Panc1 (cell line): ENCODE data around the gene FRMD8. TPM values are rescaled to one million over a fixed set of nuclear protein-coding genes. Genes with fewer than 3 reads are reported as not detected.

Experiments used
- ATAC-seq: fragments of 200-7000 bp; cut with Tn5 transposase; 2 replicates; pipeline ENCODE4 v1.9.1; 2020; ENCODE audit warnings: mild to moderate bottlenecking, moderate library complexity
- BruUV-seq: library from RNA; stranded (reverse); fragments of 400-500 nt; replicated peaks from 2 replicates; lab custom pipeline; 2021; lab: Mats Ljungman, UMichigan
- CTCF ChIA-PET: fragments of 300-600 bp; sonication (Branson Sonifier 250); formaldehyde crosslinking; loops from one replicate; lab custom pipeline; 2022; ENCODE audit warnings: antibody characterized with exemption; lab: Charles Lee
- POLR2A ChIA-PET: fragments of 300-600 bp; sonication (Branson Sonifier 250); formaldehyde crosslinking; loops from one replicate; lab custom pipeline; 2022; ENCODE audit warnings: antibody characterized with exemption; lab: Charles Lee
- DNase-seq: peaks from one replicate; pipeline ENCODE4 v3.0.0-alpha.2; 2010; ENCODE audit warnings: low read depth, low spot score
- H3K27ac ChIP-seq: 2 replicates; pipeline ENCODE4 v1.5.1; 2011; ENCODE audit warnings: mild to moderate bottlenecking, low read length, inconsistent platforms
- H3K27me3 ChIP-seq: fragments of 200-500 bp; sonication (Bioruptor generic); 2 replicates; pipeline ENCODE4 v1.6.0; 2014; ENCODE audit warnings: low read length, inconsistent platforms; ENCODE audit not compliant: control insufficient read depth, insufficient read depth
- H3K36me3 ChIP-seq: fragments of 200-500 bp; sonication (Bioruptor generic); 2 replicates; pipeline ENCODE4 v1.5.1; 2014; ENCODE audit warnings: inconsistent platforms, mild to moderate bottlenecking, low read length, moderate library complexity; ENCODE audit not compliant: control insufficient read depth, insufficient read depth
- H3K4me1 ChIP-seq: 2 replicates; pipeline ENCODE4 v1.5.1; 2011; ENCODE audit warnings: inconsistent platforms, mild to moderate bottlenecking, low read length, moderate library complexity; ENCODE audit not compliant: control insufficient read depth, insufficient read depth
- H3K4me3 ChIP-seq, 2 experiments: 2 replicates each; pipeline ENCODE4 v1.5.1; 2011 to 2012; ENCODE audit warnings: low read depth in 2 of 2, low read length in 2 of 2, mild to moderate bottlenecking in 2 of 2, inconsistent platforms in 1 of 2, moderate library complexity in 1 of 2
- H3K9me3 ChIP-seq: fragments of 200-500 bp; sonication (Bioruptor generic); 2 replicates; pipeline ENCODE4 v1.5.1; 2014; ENCODE audit warnings: low read depth, mild to moderate bottlenecking, inconsistent platforms, low read length, moderate library complexity; ENCODE audit not compliant: control insufficient read depth, insufficient read depth
- POLR2AphosphoS5 ChIP-seq: IDR thresholded peaks from 2 replicates; pipeline ENCODE4 v1.6.1; 2012; ENCODE audit warnings: mild to moderate bottlenecking, low read depth, low read length, moderate library complexity
- SIN3A ChIP-seq: IDR thresholded peaks from 2 replicates; pipeline ENCODE4 v1.6.1; 2012; ENCODE audit warnings: low read depth, mild to moderate bottlenecking, low read length, moderate library complexity, borderline replicate concordance; ENCODE audit not compliant: insufficient read depth
- TCF7L2 ChIP-seq: IDR thresholded peaks from 2 replicates; pipeline ENCODE4 v1.6.1; 2011; ENCODE audit warnings: mild to moderate bottlenecking, low read depth, low read length, inconsistent platforms
- in situ Hi-C: cut with HindIII; loops from 2 replicates; pipeline ENCODE4 v1.10.0; 2016; ENCODE audit warnings: low sequenced_read_pairs, low pct_unique_long_range_greater_than_20kb
- intact Hi-C: fragments of 100-400 bp; cut with micrococcal nuclease; formaldehyde crosslinking; loops from one replicate; pipeline ENCODE4 v1.10.0; 2022; ENCODE audit not compliant: unreplicated experiment
- total RNA-seq: library from RNA; stranded (reverse); gene quantifications from one replicate; pipeline ENCODE4 v1.2.1, GENCODE V29; 2021; ENCODE audit not compliant: unreplicated experiment
- TF ChIP-seq, protein P1 (sequence below): fragments of 450-650 bp; IDR thresholded peaks from 2 replicates; pipeline ENCODE4 v1.5.1; 2017; ENCODE audit warnings: mild to moderate bottlenecking
- TF ChIP-seq, protein P2 (sequence below), 2 experiments: IDR thresholded peaks; 2 replicates each; pipeline ENCODE4 v1.6.1; 2011 to 2012; ENCODE audit warnings: low read depth in 2 of 2, control low read depth in 1 of 2, low read length in 1 of 2, mild to moderate bottlenecking in 1 of 2, moderate library complexity in 1 of 2; ENCODE audit not compliant: insufficient read depth in 1 of 2

Gene FRMD8
- total RNA-seq, 1 experiment from 2014 or later: 85.8 TPM

DNA sequence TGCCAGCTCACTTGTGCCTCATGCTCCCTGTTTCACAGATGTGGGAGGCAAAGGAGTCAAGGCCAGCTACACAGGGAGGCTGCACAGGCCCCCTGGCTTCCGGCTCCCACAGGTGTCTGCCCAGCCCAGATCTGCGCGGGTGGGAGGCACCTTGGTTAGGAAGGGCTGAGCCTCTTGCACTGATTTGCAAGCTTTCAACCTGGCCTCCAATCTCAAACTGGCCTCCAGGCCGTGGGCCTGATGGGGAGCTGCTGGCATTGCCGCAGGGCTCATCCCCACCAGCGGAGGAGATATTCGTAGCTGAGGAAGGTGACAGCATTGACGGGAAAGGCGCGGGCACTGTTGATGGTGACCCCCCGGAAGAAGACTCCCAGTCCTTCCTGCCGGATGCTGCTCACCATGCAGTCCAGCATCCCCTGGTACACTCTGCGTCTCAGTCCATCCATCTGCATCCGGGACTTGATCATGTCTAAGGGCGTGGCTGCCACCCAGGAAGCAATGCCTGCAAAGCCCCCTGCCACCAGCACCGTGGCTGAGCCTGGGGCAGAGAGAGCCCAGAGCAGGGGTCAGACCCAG, 10.2 kb upstream of the FRMD8 start:
- CTCF ChIA-PET: no interaction called here
- TF ChIP-seq SIN3A (no peak), TCF7L2 (no peak), POLR2AphosphoS5 (no peak)
- TF ChIP-seq, protein P1, sequence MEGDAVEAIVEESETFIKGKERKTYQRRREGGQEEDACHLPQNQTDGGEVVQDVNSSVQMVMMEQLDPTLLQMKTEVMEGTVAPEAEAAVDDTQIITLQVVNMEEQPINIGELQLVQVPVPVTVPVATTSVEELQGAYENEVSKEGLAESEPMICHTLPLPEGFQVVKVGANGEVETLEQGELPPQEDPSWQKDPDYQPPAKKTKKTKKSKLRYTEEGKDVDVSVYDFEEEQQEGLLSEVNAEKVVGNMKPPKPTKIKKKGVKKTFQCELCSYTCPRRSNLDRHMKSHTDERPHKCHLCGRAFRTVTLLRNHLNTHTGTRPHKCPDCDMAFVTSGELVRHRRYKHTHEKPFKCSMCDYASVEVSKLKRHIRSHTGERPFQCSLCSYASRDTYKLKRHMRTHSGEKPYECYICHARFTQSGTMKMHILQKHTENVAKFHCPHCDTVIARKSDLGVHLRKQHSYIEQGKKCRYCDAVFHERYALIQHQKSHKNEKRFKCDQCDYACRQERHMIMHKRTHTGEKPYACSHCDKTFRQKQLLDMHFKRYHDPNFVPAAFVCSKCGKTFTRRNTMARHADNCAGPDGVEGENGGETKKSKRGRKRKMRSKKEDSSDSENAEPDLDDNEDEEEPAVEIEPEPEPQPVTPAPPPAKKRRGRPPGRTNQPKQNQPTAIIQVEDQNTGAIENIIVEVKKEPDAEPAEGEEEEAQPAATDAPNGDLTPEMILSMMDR: no peak
- TF ChIP-seq, protein P2, sequence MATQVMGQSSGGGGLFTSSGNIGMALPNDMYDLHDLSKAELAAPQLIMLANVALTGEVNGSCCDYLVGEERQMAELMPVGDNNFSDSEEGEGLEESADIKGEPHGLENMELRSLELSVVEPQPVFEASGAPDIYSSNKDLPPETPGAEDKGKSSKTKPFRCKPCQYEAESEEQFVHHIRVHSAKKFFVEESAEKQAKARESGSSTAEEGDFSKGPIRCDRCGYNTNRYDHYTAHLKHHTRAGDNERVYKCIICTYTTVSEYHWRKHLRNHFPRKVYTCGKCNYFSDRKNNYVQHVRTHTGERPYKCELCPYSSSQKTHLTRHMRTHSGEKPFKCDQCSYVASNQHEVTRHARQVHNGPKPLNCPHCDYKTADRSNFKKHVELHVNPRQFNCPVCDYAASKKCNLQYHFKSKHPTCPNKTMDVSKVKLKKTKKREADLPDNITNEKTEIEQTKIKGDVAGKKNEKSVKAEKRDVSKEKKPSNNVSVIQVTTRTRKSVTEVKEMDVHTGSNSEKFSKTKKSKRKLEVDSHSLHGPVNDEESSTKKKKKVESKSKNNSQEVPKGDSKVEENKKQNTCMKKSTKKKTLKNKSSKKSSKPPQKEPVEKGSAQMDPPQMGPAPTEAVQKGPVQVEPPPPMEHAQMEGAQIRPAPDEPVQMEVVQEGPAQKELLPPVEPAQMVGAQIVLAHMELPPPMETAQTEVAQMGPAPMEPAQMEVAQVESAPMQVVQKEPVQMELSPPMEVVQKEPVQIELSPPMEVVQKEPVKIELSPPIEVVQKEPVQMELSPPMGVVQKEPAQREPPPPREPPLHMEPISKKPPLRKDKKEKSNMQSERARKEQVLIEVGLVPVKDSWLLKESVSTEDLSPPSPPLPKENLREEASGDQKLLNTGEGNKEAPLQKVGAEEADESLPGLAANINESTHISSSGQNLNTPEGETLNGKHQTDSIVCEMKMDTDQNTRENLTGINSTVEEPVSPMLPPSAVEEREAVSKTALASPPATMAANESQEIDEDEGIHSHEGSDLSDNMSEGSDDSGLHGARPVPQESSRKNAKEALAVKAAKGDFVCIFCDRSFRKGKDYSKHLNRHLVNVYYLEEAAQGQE (IDR thresholded peaks at IDR 0.05; ENCODE audit: insufficient read depth in 1 of 2, low read depth in 2 of 2, low read length in 1 of 2): no peak

DNA sequence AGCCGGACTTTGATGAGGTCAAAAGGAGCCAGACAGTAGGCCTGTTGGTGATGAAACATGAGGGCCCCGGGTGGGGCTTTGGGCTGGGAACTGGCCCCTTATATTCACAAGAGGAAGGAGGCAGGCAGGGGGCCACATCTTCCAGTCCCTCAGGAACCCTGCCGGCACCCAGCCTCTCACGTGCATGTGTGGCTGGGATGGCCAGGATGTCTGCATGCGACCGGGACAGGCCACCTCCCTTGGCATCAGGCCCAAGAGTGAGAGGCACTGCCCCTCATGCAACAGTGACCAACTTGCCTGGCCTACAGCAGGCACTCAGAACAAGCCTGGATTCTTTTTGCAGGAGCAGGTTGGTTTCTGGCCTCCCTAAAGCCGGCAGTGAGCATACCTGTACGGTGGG, 9.4 kb upstream of the FRMD8 start:
- ChIA-PET POLR2A (no interaction called here), CTCF (no interaction called here)
- H3K27ac ChIP-seq: no peak overlapping the region
- no TSS peak for BruUV-seq
- peaks cover 7% of the 10 kb centered on the region; the same call in 1 of the 2 replicates for H3K4me1 ChIP-seq
- TF ChIP-seq TCF7L2: no peak
- no peak overlapping the region for H3K4me3 ChIP-seq
- ATAC-seq (no peak), DNase-seq (no peak)
- intact Hi-C loops (no loop called here), in situ Hi-C loops (no loop called here)
- H3K9me3 ChIP-seq: no peaks in the 10 kb centered on the region
- H3K27me3 ChIP-seq: no peaks in the 10 kb centered on the region
- H3K36me3 ChIP-seq: no peaks in the 10 kb centered on the region

More for the DNA sequence above, 10.2 kb upstream of the FRMD8 start:
- Histone ChIP-seq H3K27me3 (no peaks in the 10 kb centered on the region), H3K27ac (no peak overlapping the region), H3K9me3 (no peaks in the 10 kb centered on the region), H3K4me1 (no peaks in the 10 kb centered on the region), H3K4me3 (no peak overlapping the region), H3K36me3 (no peaks in the 10 kb centered on the region)
- intact Hi-C loops: no loop called here
- no TSS peak for BruUV-seq
- in situ Hi-C loops: no loop called here
- DNase-seq (no peak), ATAC-seq (no peak)
- POLR2A ChIA-PET: interaction anchor here (0.7 kb wide), 1 partner anchor 45 kb away, joined by 10 read pairs; no protein-coding TSS in a partner anchor

DNA sequence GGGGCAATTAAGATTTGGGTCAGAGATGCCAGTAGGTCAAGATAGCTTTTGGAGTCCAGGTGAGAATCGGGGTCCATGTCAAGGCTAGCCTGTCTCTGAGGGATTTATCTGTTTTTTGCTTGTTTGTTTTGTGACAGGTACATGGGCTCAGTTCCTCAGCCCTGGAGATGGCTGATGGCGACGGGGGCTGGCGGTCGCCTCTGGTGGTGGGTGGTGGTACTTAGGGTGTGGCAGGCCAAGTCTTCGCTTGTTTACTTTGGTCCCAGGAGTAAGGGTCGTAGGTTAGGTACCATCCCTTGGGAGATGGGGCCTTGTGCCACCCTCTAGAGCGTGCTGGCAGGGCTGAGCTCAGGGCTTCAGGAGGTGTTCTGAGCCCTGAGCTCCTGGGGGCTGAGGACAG, 8.7 kb upstream of the FRMD8 start:
- POLR2A ChIA-PET: interaction anchor here (0.9 kb wide), 1 partner anchor 45 kb away, joined by 3 read pairs; the partner anchor contains the start of gene NEAT1
- in situ Hi-C loops: no loop called here
- Histone ChIP-seq H3K36me3 (no peaks in the 10 kb centered on the region), H3K9me3 (no peaks in the 10 kb centered on the region), H3K27me3 (no peaks in the 10 kb centered on the region), H3K4me3 (no peak overlapping the region), H3K4me1 (peaks cover 14% of the 10 kb centered on the region), H3K27ac (no peak overlapping the region)
- intact Hi-C loops: no loop called here
- TF ChIP-seq POLR2AphosphoS5: no peak
- ATAC-seq (no peak), DNase-seq (no peak)
- no TSS peak for BruUV-seq
- CTCF ChIA-PET: no interaction called here
